Smooth muscle cell of the brain vasculature (primary cell): ENCODE data around the gene SIRT4.
"Not testable (repeated sequence)": the region's sequence is repeated elsewhere in the genome, so short reads cannot be mapped to it uniquely, and the experiment has no call there.

Source experiments
- DNase-seq: peaks from one replicate; pipeline ENCODE4 v3.0.0-alpha.2; 2012; ENCODE audit warnings: low read depth, low spot score

The SIRT4 gene

DNA sequence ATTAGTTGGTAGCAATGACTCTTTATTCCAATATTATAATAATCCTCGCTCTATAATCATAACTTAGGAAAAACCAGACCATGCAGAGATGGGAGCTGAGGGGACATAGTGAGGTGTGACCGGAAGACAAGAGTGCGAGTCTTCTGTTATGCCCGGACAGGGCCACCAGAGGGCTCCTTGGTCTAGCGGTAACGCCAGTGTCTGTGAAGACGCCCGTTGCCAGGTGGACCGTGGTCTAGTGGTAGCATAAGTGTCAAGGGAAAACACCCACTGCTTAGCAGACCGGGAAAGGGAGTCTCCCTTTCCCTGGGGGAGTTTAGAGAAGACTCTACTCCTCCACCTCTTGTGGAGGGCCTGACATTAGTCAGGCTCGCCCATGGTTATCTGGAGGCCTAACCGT is 33.3 kb downstream of the SIRT4 start:
- DNase-seq: peak; percentile 9

GRCh38 chr12:120336392-120336791 is 34.3 kb downstream of the SIRT4 start:
- DNase-seq: not testable (repeated sequence)

- no peak for DNase-seq
Measured at GRCh38 chr12:120337730-120338129, 35.6 kb downstream of the SIRT4 start.

- DNase-seq: no peak
Measured at GRCh38 chr12:120339256-120339655, 37.1 kb downstream of the SIRT4 start.

- DNase-seq: no peak
Measured at GRCh38 chr12:120342175-120343038, 40.3 kb downstream of the SIRT4 start.

GRCh38 chr12:120343039-120343537 is 41.0 kb downstream of the SIRT4 start:
- no peak for DNase-seq

DNA sequence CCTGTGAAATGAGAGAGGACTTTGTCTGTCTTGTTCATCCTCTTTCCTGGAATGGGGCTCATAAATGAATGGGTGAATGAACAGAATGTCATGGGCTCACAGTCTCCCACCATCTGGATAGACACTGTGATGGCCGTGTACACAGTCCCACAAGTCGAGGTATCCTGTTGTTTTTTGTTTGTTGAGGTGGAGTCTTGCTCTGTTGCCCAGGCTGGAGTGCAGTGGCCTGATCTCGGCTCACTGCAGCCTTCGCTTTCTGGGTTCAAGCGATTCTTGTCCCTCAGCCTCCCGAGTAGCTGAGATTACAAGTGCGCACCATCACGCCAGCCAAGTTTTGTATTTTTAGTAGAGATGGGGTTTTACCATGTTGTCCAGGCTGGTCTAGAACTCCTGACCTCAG is 41.6 kb downstream of the SIRT4 start:
- no peak for DNase-seq

DNA sequence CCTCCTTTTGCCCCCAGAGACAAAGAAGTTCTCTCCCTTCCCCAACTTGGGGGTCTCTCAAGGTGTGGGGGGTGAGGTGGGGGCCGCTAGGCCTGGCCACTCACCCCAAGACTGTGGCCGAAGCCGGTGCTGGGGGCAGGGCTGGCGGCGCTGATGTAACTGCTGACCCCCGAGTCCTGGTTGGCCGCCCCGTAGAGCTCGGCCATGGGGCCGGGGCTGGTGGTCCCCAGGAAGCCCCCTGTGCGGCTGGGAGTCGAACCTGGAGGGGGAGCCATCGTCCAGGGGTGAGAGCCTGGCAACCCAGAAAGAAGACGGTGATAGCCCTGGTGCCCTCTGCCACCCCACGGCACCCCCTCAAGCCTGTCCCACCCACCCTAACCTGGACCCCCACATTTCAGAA is 43.9 kb downstream of the SIRT4 start:
- DNase-seq: no peak

GRCh38 chr12:120346681-120347080 is 44.6 kb downstream of the SIRT4 start:
- no peak for DNase-seq

- DNase-seq: no peak
Measured at GRCh38 chr12:120347766-120348165, 45.6 kb downstream of the SIRT4 start.

DNA sequence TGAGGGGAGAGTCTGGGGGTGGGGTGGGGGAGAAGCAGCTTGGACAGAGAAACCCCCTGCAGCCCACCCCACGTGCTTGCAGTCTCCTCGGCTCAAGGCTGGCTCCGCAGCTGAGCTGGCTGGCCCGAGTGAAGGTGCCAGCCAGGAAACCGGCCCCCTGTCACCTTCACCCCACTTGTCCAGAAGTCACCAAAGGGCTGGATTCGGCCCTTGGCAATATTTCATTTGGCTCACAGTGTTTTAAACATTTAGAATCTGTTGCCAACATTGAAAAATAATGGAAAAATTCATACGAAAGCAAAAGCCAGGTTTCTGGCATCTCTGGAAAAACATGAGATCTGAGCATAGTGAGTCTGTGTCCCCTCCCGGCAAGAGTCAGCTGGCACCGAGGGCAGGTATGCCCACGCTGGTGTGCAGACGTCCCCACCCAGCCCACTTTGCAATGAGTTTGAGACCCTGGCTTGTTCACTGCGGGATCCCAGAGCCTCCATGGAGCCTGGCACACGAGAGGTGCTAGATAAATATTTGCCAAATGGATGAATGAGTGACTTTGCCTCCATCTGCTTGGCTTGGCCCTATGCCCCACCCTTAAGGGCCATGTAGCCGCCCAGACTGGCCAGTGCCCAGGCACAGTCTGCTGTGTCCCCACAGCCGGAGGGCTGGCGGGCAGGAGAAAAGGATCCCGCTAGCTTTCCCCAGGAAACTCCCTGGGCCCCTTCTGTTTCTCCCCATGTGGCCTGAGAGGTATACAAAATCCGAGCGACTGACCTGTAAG is 48.6 kb downstream of the SIRT4 start:
- DNase-seq: no peak

DNA sequence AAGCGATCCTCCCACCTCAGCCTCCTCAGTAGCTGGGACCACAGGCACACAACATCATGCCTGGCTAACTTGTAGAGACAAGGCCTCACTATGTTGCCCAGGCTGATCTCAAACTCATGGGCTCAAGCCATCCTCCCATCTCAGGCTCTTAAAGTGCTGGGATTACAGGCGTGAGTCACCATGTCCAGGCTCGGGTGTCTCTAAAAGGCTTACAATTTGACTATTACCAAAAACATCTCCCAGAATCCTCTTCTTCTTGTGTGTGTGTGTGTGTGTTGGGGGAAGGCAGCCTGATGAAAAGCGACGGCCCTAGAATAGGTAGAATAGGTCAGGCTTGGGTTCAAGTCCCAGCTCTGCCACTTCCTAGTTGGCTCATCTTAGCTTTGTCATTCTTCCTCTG is 50.0 kb downstream of the SIRT4 start:
- DNase-seq: no peak

GRCh38 chr12:120353136-120353535 is 51.0 kb downstream of the SIRT4 start:
- DNase-seq: no peak

GRCh38 chr12:120353556-120354317 is 51.6 kb downstream of the SIRT4 start:
- DNase-seq: no peak

- peak; percentile 54 for DNase-seq
Measured at GRCh38 chr12:120356567-120357030, 54.5 kb downstream of the SIRT4 start.

GRCh38 chr12:120357104-120357503 is 55.0 kb downstream of the SIRT4 start:
- no peak for DNase-seq

DNA sequence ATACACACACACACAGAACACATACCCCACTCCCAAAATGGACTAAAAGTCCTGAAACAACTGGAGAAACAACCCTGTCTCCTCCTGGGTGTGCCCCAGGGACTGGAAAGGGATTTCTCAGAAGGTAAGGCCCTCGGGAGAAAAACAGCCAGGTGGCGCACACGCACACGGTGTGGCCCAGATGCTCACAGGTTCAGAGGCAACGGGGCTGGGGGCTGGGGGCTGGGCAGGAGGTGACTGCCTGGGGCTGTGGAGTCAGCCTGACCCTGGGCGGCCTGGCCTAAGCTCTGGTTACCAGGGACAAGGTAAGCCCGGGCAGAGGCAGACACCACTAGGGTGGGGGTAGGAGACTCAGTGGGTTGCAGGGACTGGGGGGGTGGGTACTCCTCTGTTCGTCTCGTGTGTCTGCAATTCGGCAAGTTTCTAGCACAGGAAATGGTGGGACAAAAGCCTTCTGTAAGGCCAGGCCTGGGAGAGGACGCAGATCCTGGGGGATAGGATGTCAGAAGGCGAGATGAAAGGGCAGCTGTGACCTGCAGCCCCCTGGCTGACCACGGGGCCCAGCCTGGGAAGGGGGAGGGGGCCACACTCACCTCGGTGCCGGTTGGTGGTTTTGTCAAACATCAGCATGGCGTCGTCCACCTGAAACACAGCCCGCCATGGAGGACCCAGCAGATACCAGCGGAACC is 56.4 kb downstream of the SIRT4 start:
- no peak for DNase-seq

DNA sequence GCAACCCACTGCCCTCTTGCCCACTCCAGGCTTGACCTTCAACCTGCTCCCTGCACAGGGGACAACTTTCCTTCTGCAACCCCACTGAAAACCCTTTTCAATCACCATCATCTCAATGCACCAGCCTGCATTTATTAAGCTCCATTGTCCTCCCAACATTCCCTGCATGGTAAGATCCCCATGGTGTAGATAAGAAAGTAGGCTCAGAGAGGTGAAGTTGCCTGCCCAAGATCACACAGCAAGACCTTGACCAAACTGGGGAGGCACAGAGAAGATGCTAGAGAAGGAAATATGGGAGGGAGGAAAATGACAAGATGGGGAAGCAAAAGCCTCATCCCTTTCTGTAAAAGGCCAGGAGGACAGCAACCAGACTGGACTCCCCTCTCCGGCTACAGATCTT is 57.0 kb downstream of the SIRT4 start:
- no peak for DNase-seq

- peak; percentile 41 for DNase-seq
Measured at GRCh38 chr12:120361506-120362208, 59.5 kb downstream of the SIRT4 start.
